GM19193 (cell line): Measurements from ENCODE around the gene FZD1.

ENCODE experiments used
- POLR2A ChIP-seq: IDR thresholded peaks from 4 replicates; pipeline ENCODE4 v1.6.1; 2011; ENCODE audit not compliant: insufficient read depth, insufficient read length; ENCODE audit errors: extremely low read depth

Gene FZD1

DNA sequence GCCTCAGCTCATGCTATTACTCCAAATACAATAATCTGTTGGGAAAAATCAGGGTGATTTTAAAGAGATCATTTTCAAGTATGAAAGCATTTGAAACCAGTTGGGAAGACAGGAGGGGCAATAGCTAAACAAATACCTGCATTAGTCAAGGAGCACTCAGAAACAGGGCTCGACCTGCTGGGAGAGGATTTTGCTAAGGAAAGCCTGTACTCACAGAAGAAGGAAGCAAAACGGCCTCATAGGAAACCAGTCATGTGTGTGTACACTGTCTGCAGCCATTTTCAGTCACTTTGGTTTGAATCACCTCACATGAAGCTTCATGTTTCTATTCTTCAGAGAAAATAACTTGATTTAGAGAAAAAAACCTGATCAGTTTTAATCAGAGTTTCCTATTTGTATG is 38.6 kb downstream of the FZD1 start:
- no peak for TF ChIP-seq POLR2A

DNA sequence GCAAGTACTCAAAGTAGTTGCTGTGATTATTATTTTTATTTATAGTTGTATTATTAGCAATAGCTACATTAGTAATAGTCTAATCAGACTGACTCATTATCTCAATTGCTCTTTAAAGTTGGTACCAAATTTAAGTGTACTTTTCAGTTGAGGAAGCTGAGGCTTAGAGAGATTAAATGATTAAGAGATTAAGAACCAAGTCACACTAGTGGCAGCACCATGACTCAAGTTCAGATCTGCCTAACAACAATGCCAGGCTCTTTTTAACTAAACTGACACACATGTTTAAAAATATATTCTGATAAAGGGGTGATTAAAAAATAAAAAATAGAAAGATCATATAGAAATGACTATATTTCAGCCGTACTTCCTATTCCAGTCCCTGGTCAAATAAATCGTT is 42.0 kb downstream of the FZD1 start:
- no peak for TF ChIP-seq POLR2A

DNA sequence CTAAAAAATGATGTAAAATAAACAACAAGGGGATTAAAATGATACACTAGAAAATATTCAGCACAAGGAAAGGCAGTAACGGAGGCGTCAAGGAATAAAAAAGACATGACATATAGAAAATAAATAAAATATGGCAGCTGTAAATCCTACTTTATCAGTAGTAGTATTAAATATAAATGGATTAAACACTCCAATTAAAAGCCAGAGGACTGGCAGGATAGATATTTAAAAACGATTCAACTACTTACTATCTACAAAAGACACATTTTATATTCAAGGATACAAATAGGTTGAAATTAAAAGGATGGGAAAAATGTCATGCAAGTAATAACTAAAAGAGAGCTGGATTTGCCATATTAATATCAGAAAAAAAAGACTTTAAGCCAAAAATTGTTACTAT is 43.2 kb downstream of the FZD1 start:
- no peak for TF ChIP-seq POLR2A

DNA sequence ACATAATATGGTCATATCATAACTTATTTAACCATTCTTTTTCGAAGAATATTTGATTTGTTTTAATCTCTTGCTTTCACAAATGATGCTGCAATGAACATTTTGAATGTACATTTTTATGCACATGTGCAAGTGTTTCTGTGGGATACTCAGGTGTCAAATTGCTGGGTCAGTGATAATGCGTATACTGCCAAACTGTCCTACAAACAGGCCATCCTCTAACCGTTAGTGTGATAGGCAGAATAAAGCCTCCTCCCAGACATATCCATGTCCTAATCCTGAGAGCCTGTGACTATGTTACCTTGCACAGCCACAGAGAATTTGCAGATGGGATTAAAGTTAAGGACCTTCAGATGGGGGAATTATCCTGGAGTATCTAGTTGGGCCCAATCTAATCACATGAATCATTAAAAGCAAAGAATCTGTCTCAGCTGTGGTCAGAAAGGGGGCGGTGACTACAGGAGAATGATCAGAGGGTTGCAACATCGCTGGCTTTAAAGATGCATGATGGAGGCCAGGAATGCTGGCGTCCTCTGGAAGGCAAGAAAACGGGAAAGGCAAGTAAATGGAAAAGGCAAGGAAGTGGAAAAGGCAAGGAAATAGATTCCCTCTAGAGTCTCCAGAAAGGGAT is 46.7 kb downstream of the FZD1 start:
- TF ChIP-seq POLR2A: no peak

DNA sequence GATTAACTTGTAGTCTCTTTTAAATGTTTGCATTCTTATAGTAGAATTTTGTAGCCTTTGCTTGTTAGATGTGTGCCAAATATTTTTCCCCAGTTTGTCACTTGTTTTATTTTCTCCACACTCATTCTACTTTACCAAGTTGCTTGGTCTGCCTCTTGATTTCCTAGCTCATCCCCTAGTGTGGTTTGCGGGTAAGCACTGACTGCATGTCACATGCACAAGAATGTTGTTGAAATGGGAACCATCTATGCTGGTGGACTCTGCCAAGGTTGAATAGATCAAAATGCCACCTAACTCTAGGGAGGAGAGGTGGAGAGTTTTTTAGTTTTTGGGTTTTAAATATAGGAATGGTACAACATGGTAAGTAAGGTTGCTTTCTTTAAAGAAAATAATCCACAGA is 47.6 kb downstream of the FZD1 start:
- no peak for TF ChIP-seq POLR2A

DNA sequence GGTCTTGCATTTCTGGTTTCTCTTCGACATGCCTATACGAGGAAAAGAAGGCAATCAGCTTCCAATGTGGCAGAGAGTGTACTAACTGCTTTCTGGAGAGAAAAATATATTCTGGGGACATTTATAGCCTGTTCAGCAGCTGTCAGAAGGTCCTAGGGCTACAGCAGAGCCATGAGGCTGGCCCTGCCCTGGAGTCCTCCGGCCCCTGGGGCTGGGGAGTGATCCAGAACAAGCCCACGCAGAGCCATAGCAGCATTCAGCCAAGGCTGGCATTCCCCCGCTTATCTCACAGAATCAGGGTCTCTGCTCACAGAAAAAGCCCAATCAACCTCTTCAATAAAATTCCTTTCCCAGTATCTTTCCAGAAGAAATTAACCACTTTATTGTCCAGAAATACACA is 48.9 kb downstream of the FZD1 start:
- no peak for TF ChIP-seq POLR2A

DNA sequence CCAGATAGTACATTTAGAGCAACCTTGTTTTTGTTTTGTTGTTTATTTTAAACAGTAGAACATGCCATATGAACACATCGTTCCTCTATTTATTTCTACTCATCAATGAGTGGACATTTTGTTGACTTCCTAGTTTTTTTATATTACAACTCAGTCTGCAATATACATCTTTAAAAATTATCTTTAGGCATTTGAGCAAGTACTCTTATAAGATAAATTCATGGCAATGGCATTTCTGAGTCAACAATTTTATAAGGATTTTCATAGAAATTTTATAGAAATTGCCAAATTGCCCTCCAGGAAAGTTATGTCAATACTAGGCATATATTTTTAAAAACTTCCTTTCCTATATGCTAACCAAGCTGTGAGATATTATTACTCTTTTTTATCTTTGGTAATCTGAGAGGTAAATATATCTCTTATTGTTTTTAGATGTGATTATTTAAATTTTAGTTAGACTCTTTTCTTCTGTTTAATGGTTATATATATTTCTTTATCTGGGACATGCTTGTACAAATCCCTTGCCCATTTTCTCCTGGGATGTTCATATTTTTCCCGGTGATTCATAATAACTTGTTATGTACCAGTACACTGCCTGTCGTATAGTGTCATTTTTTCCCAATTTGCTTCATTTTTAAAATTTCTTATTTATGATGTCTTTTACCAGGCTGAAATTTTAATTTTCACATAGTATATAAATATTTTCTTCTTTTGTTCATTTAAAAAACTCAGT is 50.5 kb downstream of the FZD1 start:
- no peak for TF ChIP-seq POLR2A

DNA sequence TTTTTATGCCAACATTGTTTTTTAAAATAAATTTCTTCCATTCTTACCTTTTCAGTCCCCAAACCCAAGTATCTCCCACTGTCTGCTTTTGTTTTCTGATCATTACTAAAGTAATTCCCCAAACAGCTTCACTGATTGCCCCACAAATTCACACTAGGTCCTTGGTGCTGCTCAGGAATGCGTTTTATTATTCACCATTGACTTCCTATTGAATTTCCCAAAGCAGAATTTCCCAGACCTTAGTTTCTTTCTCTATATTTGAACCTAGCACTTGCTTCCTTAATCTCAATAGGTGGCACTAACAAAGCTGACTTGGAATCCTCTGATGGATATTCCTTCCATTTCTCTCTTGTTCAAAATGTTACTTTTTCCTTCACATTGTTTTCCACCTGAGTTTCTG is 52.2 kb downstream of the FZD1 start:
- TF ChIP-seq POLR2A: no peak

DNA sequence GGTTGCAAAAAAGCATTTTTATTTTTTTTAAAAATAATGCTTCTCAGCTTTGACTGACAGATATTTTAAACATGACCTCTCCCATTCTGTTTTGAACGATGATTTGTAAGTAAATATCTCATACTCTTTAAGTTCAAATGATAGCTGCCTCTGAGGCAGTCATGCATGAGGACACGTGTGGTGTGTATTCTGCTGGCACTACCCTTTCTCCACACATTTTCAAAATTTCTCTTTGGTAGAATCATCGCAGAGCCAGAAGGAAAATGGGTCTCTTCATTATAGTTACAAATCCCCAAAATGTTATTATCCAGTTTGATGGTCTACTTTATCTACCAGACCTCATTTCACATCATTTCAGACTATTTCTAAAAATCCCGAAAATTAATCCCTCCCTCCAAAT is 55.1 kb downstream of the FZD1 start:
- no peak for TF ChIP-seq POLR2A

DNA sequence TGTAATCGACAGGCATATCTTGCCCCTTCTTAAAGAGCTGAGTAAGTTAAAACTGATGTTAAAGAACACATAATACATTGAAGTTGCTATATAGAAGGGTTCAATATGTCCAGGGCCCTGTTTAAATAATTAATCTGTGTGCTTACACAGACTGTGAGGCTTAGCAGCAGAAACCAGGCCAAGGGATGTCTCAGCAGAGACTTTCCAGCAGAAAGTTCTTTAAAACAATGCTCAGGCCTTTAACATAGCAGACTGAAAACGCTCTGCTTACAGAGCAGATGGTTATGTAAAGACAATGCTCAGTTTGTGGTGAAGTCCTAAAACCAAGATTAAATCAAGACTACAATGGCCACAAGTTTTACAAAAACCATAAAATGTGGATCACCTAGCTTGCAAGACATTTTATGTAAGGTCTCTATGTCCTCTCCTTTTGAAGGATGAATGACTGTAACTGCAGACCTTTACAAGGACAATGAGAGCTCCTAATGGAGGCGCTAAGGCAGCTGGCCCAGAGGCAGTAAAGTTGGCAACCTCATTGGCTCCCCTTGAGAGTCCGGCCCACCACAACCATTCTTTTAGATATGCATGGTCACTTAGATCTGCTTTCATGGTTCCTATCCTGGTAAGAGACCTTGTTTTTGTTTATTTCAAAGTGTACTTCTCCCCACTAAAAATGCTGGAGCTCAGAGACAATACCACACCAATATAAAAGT is 56.3 kb downstream of the FZD1 start:
- TF ChIP-seq POLR2A: no peak
